ENCODE results near the gene NDUFV1.
A peak's percentile ranks its signal among the peaks of the same experiment; 100 is the strongest.

The NDUFV1 gene

DNA sequence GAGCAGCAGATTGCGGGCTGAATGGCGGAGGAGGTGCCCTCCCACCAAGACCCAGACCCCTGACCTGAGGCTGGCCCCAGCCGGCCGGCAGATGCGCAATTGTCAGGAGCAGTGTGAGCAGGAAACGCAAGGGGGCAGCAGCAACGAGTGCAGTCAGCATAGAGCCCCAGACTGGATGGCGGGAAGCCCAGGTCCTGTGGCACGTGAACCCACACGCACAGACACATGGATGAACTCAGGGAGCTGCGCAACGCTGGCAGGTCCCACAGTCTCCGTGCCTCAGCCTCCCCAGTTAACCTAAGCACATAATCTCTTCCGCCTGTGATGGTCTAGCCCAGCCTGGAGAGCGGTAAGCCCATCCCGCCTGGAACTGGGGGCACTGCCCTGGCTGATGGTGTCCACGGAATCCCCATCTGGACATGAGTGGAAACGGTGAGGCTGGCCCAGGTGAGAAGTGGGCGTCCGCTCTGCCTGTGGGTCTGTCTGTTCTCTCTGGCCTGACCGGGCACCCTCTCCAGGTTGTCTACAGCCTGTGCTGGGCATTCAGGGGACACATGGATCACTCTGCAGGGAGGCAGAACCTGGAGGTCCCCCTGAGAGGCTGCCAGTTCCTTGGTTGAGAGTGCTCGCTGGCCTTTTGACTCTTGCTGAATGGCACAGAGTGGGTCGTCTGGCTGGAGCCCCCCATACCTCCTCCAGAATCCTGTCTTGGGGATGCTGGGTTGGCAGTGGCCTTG, 33.5 kb downstream of the NDUFV1 start:
- TF ChIP-seq, protein P1, sequence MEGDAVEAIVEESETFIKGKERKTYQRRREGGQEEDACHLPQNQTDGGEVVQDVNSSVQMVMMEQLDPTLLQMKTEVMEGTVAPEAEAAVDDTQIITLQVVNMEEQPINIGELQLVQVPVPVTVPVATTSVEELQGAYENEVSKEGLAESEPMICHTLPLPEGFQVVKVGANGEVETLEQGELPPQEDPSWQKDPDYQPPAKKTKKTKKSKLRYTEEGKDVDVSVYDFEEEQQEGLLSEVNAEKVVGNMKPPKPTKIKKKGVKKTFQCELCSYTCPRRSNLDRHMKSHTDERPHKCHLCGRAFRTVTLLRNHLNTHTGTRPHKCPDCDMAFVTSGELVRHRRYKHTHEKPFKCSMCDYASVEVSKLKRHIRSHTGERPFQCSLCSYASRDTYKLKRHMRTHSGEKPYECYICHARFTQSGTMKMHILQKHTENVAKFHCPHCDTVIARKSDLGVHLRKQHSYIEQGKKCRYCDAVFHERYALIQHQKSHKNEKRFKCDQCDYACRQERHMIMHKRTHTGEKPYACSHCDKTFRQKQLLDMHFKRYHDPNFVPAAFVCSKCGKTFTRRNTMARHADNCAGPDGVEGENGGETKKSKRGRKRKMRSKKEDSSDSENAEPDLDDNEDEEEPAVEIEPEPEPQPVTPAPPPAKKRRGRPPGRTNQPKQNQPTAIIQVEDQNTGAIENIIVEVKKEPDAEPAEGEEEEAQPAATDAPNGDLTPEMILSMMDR (conservative IDR thresholded peaks at IDR 0.05; ENCODE audit: low read depth, low read length): peak; percentile 80
- no peak for DNase-seq (ENCODE audit: low read depth)
- H3K4me3 ChIP-seq (ENCODE audit: low read length): no peak overlapping the region

DNA sequence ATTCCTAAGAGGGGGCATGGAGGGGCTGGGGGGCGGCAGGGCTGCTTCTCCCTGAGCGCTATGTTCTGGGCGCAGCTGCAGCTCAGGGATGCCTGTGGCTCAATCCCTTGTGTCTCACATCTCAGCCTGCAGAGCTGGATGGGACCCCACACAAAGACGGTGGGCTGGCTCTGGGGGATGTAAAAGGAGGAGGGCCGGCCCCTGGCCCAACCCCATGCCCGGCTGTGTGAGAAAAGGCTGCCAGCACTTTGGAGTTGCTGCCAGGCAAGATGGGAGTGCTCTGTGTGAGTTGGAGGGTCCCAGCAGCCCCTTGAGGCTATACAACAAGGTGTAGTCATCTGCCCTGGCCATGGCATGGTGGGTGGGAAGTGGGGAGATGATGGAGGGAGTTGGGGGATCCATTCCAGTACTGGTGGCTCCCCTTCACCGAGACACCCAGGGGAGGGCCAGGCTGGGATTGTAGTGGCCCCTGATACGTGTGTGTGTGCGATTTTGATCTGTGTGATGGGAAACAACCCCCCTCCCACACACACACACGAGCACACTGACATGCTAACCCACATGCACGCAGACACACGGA, 34.1 kb downstream of the NDUFV1 start:
- DNase-seq (ENCODE audit: low read depth): no peak
- TF ChIP-seq, protein P1 (conservative IDR thresholded peaks at IDR 0.05; ENCODE audit: low read depth, low read length): no peak
- no peak overlapping the region for H3K4me3 ChIP-seq (ENCODE audit: low read length)

DNA sequence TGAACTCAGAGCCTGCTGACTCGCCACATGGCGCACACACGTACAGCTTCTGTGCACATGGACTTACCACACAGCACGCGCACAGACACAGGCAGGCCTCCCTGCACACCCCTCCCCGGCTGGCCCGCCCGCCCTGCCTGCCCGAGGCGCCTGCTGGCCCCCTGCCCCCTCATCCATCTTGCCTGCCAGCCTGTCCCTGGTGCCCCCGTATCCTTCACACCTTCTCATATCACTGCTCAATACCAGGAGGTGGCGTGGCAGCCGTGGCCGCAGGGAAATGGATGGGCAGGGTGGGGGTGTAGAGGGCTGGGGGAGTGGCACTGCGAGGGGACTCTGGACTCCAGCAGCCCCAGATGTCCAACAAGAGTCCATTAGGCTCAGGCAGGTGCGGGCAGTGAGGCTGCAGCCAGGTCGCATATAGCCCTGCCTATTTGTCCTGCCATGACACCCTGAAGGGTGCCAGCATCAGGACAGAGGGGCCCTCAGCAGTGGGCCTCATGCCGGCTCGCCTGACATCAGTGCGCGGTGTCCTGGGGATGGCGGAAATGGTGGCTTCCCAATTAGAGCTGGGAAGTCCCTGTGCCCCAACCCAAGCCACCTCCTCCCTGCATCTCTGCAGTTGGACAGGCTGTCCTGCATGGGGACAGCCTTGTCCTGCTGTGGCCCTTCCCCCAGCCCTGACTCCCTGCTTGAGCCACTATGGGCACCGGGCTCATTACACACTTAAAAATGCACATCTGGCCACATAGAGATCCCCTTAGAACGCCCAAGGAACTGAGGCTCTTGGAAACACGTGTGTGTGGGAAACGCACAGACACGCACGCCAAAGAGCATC, 34.8 kb downstream of the NDUFV1 start:
- TF ChIP-seq, protein P1 (conservative IDR thresholded peaks at IDR 0.05; ENCODE audit: low read depth, low read length): no peak
- no peak for DNase-seq (ENCODE audit: low read depth)
- no peak overlapping the region for H3K4me3 ChIP-seq (ENCODE audit: low read length)

DNA sequence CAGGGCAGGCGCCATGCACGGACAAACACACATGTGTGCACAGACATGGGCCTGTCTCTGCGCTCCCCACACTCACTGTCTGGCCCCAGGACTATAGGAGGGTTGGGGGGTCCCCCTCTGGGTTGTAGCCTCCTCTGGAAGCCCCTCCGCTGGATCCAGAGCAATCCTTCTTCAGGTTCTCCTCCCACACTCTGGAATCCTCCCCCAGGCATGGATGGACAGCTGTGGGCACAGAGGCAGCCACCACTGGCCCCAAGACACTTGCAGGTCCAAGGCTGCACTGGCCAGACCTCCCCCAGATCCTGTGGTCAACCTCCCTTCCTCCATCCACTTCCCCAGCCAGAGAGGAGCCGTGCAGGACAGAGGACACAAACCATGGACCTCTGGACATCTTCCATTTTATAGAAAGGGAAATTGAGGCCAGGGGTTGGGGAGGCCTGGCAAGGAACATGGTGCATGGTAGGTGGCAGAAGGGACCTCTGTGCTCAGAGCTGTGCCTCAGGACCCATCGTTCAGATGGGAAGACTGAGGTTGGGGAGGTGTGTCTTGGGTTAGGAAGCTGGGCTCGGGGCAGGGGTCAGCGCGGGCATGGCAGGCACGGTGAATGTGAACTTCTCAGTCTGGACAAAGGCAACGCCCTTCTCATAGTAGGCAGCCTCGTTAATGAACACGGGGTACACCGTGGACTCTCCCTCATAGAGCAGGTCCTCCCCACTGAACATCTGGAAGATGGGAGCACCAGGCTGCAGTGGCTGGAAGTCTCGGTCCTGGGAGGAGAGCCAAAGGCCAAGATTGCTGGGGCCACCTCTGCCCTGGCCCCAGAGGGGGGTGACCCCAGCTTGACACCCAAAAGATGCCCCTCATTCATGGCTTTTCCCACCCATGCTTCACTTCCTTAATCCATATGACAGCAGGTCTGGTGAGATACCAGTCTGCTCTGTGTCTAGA, 35.7 kb downstream of the NDUFV1 start:
- H3K4me3 ChIP-seq (ENCODE audit: low read length): no peak overlapping the region
- no peak for DNase-seq (ENCODE audit: low read depth)
- TF ChIP-seq, protein P1 (conservative IDR thresholded peaks at IDR 0.05; ENCODE audit: low read depth, low read length): no peak

DNA sequence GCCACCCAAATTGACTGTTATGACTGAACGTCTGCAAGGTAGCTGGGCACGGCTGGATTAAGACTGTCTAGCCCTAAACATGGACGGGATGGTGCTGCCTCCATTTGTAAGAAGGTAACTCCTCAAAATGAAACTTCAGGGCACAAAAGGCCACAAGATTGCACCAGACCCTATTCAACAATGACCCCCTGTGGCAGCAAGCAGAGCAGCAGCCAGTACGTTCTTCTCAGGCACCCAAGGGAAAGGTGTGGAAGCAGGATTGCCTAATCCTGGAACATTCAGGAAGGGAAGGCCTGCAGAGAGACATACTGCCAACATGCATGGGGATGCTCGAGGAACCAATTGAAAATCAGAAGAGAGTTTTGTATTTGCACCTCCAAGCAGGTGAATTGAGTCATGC, 37.3 kb downstream of the NDUFV1 start:
- TF ChIP-seq, protein P1 (conservative IDR thresholded peaks at IDR 0.05; ENCODE audit: low read depth, low read length): peak; percentile 26
- DNase-seq (ENCODE audit: low read depth): no peak
- no peak overlapping the region for H3K4me3 ChIP-seq (ENCODE audit: low read length)
